Vagina (tissue), 2 donors: Measurements from ENCODE around the gene UHRF2.

Experiments
- POLR2A ChIP-seq, 2 donors: fragments of 450-650 bp; IDR thresholded peaks; one replicate each; pipeline ENCODE4 v1.6.1; 2017; ENCODE audit warnings: antibody characterized with exemption in 2 of 2, mild to moderate bottlenecking in 2 of 2, moderate library complexity in 2 of 2
- POLR2AphosphoS5 ChIP-seq, 2 donors: sonication (generic); formaldehyde crosslinking; IDR thresholded peaks; one replicate each; pipeline ENCODE4 v1.9.0; 2017; ENCODE audit warnings: antibody characterized with exemption in 2 of 2, mild to moderate bottlenecking in 2 of 2, low read depth in 1 of 2; ENCODE audit not compliant: insufficient read depth in 1 of 2

- no peak for TF ChIP-seq POLR2A (IDR thresholded peaks at IDR 0.05)
- no peak for TF ChIP-seq POLR2AphosphoS5 (IDR thresholded peaks at IDR 0.05; ENCODE audit: insufficient read depth in 1 of 2, low read depth in 1 of 2)
These were observed 31.1 kb downstream of the UHRF2 start for GRCh38 chr9:6444128-6444527.
